Peyer's patch (tissue), 4 donors: ENCODE results near the gene DNMT3B. TPM values are rescaled to one million over a fixed set of nuclear protein-coding genes. Genes with fewer than 3 reads are reported as not detected.

ENCODE experiments used
- DNase-seq, 3 donors: peaks; one replicate each; pipeline ENCODE4 v3.0.0-alpha.2; 2017 to 2019
- H3K27ac ChIP-seq, 4 donors: fragments of 200-600 bp; sonication (generic); one replicate each; pipeline ENCODE4 v1.5.1; 2016 to 2019
- H3K27me3 ChIP-seq, 2 donors: fragments of 200-600 bp; sonication (generic); one replicate each; pipeline ENCODE4 v1.5.1; 2019
- H3K36me3 ChIP-seq, 3 donors: fragments of 200-600 bp; sonication (generic); one replicate each; pipeline ENCODE4 v1.5.1; 2016 to 2019
- H3K4me1 ChIP-seq, 4 donors: fragments of 200-600 bp; sonication (generic); one replicate each; pipeline ENCODE4 v1.5.1; 2016 to 2019
- H3K4me3 ChIP-seq, 4 donors: fragments of 200-600 bp; sonication (generic); 1 replicate in 3 of 4; 2 replicates in 1 of 4; pipeline ENCODE4 v1.5.1; 2016 to 2019; ENCODE audit warnings: mild to moderate bottlenecking in 1 of 4
- H3K9me3 ChIP-seq, 4 donors: fragments of 200-600 bp; sonication (generic); one replicate each; pipeline ENCODE4 v1.5.1; 2016 to 2019; ENCODE audit warnings: mild to moderate bottlenecking in 1 of 4
- POLR2A ChIP-seq, 2 donors: fragments of 450-650 bp; IDR thresholded peaks; one replicate each; pipeline ENCODE4 v1.5.1; 2017; ENCODE audit warnings: antibody characterized with exemption in 2 of 2, mild to moderate bottlenecking in 2 of 2, moderate library complexity in 2 of 2
- total RNA-seq, 4 donors: library from RNA; depleted of rRNA; stranded (reverse); fragments of >200 nt; gene quantifications; one replicate each; pipeline ENCODE4 v1.1.0, GENCODE V29; 2016
- TF ChIP-seq, protein P1 (sequence below), 6 experiments: fragments of 450-650 bp in 4 of 6; fragments of 200-600 bp in 2 of 6; sonication (generic) in 1 of 6; IDR thresholded peaks; one replicate each; pipeline ENCODE4 v1.5.1; 2017 to 2019; ENCODE audit warnings: antibody characterized with exemption in 6 of 6, mild to moderate bottlenecking in 3 of 6, moderate library complexity in 1 of 6

Gene DNMT3B
- total RNA-seq, 4 donors from 2014 or later: 0.67 to 4.1 (median 0.86) TPM

DNA sequence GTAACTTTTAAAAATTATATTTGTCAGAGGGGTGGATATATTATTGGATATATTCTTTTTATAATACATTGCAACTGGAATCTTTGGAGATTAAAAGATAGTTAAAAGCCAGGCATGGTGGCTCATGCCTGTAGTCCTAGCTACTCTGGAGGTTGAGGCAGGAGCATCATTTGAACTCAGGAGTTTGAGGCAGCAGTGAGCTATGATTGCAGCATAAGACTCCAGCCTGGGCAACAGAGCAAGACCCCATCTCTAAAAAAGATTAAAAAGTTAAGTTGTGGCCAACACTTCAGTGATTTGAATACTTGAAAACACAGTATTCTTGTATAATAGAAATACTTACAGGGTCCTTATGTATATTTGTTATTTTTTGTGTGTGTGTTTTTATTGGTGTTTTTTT is 72.8 kb downstream of the DNMT3B start:
- H3K4me3 ChIP-seq: no peak overlapping the region
- no peak for DNase-seq
- no peaks in the 10 kb centered on the region for H3K9me3 ChIP-seq
- peaks cover 0 to 63% (median 0%) of the 10 kb centered on the region in 3 donors for H3K36me3 ChIP-seq
- TF ChIP-seq, protein P1, sequence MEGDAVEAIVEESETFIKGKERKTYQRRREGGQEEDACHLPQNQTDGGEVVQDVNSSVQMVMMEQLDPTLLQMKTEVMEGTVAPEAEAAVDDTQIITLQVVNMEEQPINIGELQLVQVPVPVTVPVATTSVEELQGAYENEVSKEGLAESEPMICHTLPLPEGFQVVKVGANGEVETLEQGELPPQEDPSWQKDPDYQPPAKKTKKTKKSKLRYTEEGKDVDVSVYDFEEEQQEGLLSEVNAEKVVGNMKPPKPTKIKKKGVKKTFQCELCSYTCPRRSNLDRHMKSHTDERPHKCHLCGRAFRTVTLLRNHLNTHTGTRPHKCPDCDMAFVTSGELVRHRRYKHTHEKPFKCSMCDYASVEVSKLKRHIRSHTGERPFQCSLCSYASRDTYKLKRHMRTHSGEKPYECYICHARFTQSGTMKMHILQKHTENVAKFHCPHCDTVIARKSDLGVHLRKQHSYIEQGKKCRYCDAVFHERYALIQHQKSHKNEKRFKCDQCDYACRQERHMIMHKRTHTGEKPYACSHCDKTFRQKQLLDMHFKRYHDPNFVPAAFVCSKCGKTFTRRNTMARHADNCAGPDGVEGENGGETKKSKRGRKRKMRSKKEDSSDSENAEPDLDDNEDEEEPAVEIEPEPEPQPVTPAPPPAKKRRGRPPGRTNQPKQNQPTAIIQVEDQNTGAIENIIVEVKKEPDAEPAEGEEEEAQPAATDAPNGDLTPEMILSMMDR (IDR thresholded peaks at IDR 0.05): no peak
- TF ChIP-seq POLR2A (IDR thresholded peaks at IDR 0.05): no peak
- H3K27ac ChIP-seq: no peak overlapping the region
- no peaks in the 10 kb centered on the region for H3K27me3 ChIP-seq
- H3K4me1 ChIP-seq: peaks cover 0 to 2% (median 0%) of the 10 kb centered on the region in 4 donors

DNA sequence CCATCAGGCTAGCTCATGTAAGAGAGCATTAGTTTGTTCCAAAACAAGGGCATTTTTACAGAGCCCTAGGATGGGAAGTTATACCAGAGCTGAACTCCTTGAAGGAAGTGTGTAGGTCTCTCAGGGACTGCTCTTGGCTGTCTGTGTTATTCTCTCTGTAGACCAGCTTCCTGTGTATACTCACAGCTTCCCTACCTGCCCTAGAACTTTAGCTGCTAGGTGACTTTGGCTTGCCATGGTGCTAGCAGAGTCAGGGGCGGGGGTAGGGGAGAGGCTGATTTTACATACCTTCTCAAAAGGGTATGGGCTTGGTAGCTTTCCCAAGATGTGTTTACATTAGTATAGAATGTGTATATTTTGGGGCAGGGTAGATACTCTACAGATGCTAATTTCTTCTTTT is 75.0 kb downstream of the DNMT3B start:
- H3K27me3 ChIP-seq: no peaks in the 10 kb centered on the region
- no peaks in the 10 kb centered on the region for H3K9me3 ChIP-seq
- TF ChIP-seq, protein P1 (IDR thresholded peaks at IDR 0.05): no peak
- no peak for TF ChIP-seq POLR2A (IDR thresholded peaks at IDR 0.05)
- DNase-seq: no peak
- peaks cover 0 to 85% (median 0%) of the 10 kb centered on the region in 3 donors for H3K36me3 ChIP-seq
- no peak overlapping the region for H3K27ac ChIP-seq
- no peak overlapping the region for H3K4me3 ChIP-seq
- H3K4me1 ChIP-seq: no peaks in the 10 kb centered on the region

DNA sequence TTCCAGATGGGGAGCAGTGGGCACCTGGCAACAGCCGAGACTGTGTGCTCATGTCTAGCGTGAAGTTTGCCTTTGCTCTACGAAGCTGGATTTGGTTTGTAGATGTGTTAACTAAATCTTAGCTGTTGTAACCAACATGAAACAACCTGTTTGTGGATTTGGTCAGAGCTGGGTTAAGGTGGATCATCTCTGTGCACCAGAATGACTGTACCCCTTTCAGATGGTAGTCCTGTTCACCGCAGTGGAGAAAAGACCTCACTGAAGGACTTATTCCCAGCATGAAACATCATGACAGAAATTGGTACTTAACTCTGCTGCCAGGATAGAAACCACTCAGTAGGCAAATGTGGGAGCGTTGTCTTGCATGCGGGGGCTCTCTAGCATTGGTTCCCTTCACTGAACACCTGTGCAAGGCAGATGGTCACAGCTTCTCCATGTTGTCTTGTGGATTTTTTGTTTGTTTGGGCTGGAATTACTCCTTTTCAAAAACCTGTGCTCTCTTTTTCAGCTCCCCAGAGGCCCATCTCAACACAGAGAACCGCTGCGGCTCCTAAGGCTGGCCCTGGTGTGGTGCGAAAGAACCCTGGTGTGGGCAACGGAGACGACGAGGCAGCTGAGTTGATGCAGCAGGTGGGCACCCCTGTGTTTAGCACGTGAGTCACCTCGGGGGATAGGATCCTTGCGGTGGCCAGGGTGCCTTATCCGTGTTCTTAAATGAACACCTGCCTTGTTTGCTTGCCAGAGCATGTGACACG is 77.2 kb downstream of the DNMT3B start:
- Histone ChIP-seq H3K9me3 (no peaks in the 10 kb centered on the region), H3K36me3 (peaks cover 0 to 83% (median 0%) of the 10 kb centered on the region in 3 donors), H3K27ac (no peak overlapping the region), H3K27me3 (no peaks in the 10 kb centered on the region), H3K4me1 (no peaks in the 10 kb centered on the region), H3K4me3 (no peak overlapping the region)
- DNase-seq: no peak
- TF ChIP-seq, protein P1 (IDR thresholded peaks at IDR 0.05): no peak
- no peak for TF ChIP-seq POLR2A (IDR thresholded peaks at IDR 0.05)

DNA sequence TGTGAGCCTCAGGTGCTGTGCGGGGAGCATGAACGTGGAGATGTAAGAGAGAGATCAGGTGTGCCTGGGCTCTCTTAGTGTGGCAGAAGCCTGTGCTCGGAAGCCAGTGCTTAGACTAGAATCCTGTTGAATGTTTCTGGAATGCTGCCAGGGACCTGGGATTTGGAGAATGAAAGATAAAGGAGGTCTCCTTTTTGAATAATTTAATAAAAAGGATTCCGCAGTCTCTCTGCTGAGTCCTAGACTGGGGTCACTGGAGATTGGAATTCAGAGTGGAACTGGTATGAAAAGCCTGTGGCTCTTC is 77.7 kb downstream of the DNMT3B start:
- H3K27me3 ChIP-seq: no peaks in the 10 kb centered on the region
- H3K9me3 ChIP-seq: no peaks in the 10 kb centered on the region
- H3K36me3 ChIP-seq: peaks cover 0 to 85% (median 0%) of the 10 kb centered on the region in 3 donors
- H3K4me1 ChIP-seq: no peaks in the 10 kb centered on the region
- no peak overlapping the region for H3K4me3 ChIP-seq
- no peak for TF ChIP-seq POLR2A (IDR thresholded peaks at IDR 0.05)
- TF ChIP-seq, protein P1 (IDR thresholded peaks at IDR 0.05): no peak
- DNase-seq: no peak
- no peak overlapping the region for H3K27ac ChIP-seq

- Histone ChIP-seq H3K9me3 (no peaks in the 10 kb centered on the region), H3K36me3 (peaks cover 0 to 77% (median 0%) of the 10 kb centered on the region in 3 donors), H3K27me3 (no peaks in the 10 kb centered on the region), H3K4me1 (no peaks in the 10 kb centered on the region), H3K4me3 (no peak overlapping the region), H3K27ac (no peak overlapping the region)
- TF ChIP-seq, protein P1 (IDR thresholded peaks at IDR 0.05): no peak
- no peak for TF ChIP-seq POLR2A (IDR thresholded peaks at IDR 0.05)
- no peak for DNase-seq
Measured at GRCh38 chr20:32841174-32841573, 79.0 kb downstream of the DNMT3B start.
